ENCODE data around the gene HSPA12B. TPM values are rescaled to one million over a fixed set of nuclear protein-coding genes. Genes with fewer than 3 reads are reported as not detected.

HSPA12B gene
- polyA plus RNA-seq, 1 experiment: 0.02 TPM

- ChIA-PET CTCF (interaction anchor here (1.5 kb wide), 1 partner anchor 23 kb away, joined by 4 read pairs; no protein-coding TSS in a partner anchor), POLR2A (no interaction called here)
- Histone ChIP-seq H3K36me3 (ENCODE audit: control insufficient read depth, insufficient read depth, low read length) (no peaks in the 10 kb centered on the region), H3K4me3 (ENCODE audit: low read depth, low read length) (no peak overlapping the region), H3K27me3 (ENCODE audit: control insufficient read depth, insufficient read depth, low read length) (peaks cover 35% of the 10 kb centered on the region)
- DNase-seq (ENCODE audit: low read depth): no peak
- TF ChIP-seq CTCF (IDR thresholded peaks at IDR 0.05; ENCODE audit: insufficient read depth, low read depth, low read length): no peak
These were observed 1.8 kb downstream of the HSPA12B start for GRCh38 chr20:3734111-3734843.

GRCh38 chr20:3735768-3736167 lies 3.3 kb downstream of the HSPA12B start:
- no peak for DNase-seq (ENCODE audit: low read depth)
- POLR2A ChIA-PET: no interaction called here
- Histone ChIP-seq H3K36me3 (ENCODE audit: control insufficient read depth, insufficient read depth, low read length) (no peaks in the 10 kb centered on the region), H3K27me3 (ENCODE audit: control insufficient read depth, insufficient read depth, low read length) (peaks cover 33% of the 10 kb centered on the region), H3K4me3 (ENCODE audit: low read depth, low read length) (no peak overlapping the region)
- CTCF ChIA-PET: interaction anchor here (0.6 to 1.7 kb wide), 6 partner anchors 10 to 194 kb away, joined by 3 to 5 read pairs (median 4); no protein-coding TSS in a partner anchor
- TF ChIP-seq CTCF (IDR thresholded peaks at IDR 0.05; ENCODE audit: insufficient read depth, low read depth, low read length): no peak

GRCh38 chr20:3738111-3739053 lies 5.9 kb downstream of the HSPA12B start:
- ChIA-PET CTCF (interaction anchor here (0.9 to 1.4 kb wide), 3 partner anchors 9 to 28 kb away, joined by 3 to 4 read pairs (median 3); no protein-coding TSS in a partner anchor), POLR2A (no interaction called here)
- Histone ChIP-seq H3K4me3 (ENCODE audit: low read depth, low read length) (no peak overlapping the region), H3K27me3 (ENCODE audit: control insufficient read depth, insufficient read depth, low read length) (peaks cover 14% of the 10 kb centered on the region), H3K36me3 (ENCODE audit: control insufficient read depth, insufficient read depth, low read length) (no peaks in the 10 kb centered on the region)
- no peak for TF ChIP-seq CTCF (IDR thresholded peaks at IDR 0.05; ENCODE audit: insufficient read depth, low read depth, low read length)
- DNase-seq (ENCODE audit: low read depth): no peak

- H3K4me3 ChIP-seq (ENCODE audit: low read depth, low read length): no peak overlapping the region
- TF ChIP-seq CTCF (IDR thresholded peaks at IDR 0.05; ENCODE audit: insufficient read depth, low read depth, low read length): no peak
- DNase-seq (ENCODE audit: low read depth): no peak
- ChIA-PET CTCF (interaction anchor here (0.8 to 3.0 kb wide), 4 partner anchors 14 to 369 kb away, joined by 3 to 12 read pairs (median 4); partner anchors contain the start of gene SPEF1), POLR2A (no interaction called here)
- no peaks in the 10 kb centered on the region for H3K36me3 ChIP-seq (ENCODE audit: control insufficient read depth, insufficient read depth, low read length)
- peaks cover 11% of the 10 kb centered on the region for H3K27me3 ChIP-seq (ENCODE audit: control insufficient read depth, insufficient read depth, low read length)
These were observed 6.8 kb downstream of the HSPA12B start for GRCh38 chr20:3739054-3739925.
